Measurements from ENCODE around the gene SLC66A2. TPM values are rescaled to one million over a fixed set of nuclear protein-coding genes. Genes with fewer than 3 reads are reported as not detected.

SLC66A2 gene
- total RNA-seq, 1 donor from 2014 or later = 52.9 TPM

- H3K27me3 ChIP-seq = no peaks in the 10 kb centered on the region
- intact Hi-C loops (cut with DNase I) = no loop called here
These were observed 77.9 kb downstream of the SLC66A2 start for GRCh38 chr18:79873449-79874110.

DNA sequence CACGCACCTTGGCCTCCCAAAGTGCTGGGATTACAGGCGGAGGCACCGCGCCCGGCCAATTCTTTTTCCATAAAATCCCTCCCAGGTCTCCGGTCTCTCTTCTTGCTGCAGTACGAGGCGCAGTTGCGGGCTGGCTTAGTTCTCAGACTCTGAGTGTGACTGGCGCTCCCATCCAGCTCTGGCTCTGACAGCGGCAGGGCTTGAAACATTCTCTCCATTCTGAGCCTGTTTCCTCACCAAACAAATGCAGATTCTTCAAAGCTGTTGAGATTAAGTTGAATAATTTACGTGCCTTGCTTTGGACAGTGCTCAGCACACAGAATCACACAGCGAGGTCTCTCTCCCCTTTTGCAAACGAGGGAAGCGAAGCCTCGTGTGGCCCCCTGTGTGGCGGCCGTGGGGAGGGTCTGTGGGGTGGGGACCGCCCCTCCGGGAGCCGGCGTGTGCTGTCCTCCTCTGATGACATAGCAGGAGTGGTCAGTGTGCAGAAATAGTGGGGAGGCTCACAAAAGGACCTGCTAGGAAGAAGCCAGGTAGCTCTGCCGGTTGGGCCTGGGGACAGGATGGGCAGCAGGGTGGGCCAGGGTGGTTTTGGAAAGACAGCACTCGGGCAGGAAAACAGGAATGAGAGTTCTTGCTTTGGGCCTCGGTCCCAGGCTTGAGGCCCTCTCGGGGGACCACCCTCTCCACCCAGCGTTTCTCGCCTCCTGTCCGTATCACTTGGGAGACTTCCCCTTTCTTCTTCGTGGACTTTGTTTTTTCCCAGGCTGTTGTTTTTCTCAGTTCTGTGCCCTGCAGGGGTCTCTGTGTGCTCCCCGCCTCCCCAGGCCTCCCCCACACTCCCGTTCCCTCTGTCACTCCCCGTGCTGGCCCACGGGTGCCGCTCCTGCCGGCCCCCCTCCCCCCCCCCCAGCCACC lies 78.7 kb downstream of the SLC66A2 start:
- H3K27me3 ChIP-seq = no peaks in the 10 kb centered on the region
- peak in 1 of 2 donors; percentile 34 for DNase-seq (ENCODE audit: low spot score in 2 of 2)
- H3K36me3 ChIP-seq = no peaks in the 10 kb centered on the region
- intact Hi-C loops (cut with DNase I) = no loop called here
- H3K4me3 ChIP-seq = no peak overlapping the region
- no peaks in the 10 kb centered on the region for H3K9me3 ChIP-seq
- no peaks in the 10 kb centered on the region for H3K4me1 ChIP-seq
- no peak for TF ChIP-seq CTCF (IDR thresholded peaks at IDR 0.05)
- no peak overlapping the region for H3K27ac ChIP-seq

More at GRCh38 chr18:79873449-79874110, 77.9 kb downstream of the SLC66A2 start:
- Histone ChIP-seq H3K4me1 (no peaks in the 10 kb centered on the region), H3K36me3 (no peaks in the 10 kb centered on the region), H3K4me3 (no peak overlapping the region), H3K9me3 (no peaks in the 10 kb centered on the region), H3K27ac (no peak overlapping the region)
- no peak for TF ChIP-seq CTCF (IDR thresholded peaks at IDR 0.05)
- DNase-seq (ENCODE audit: low spot score in 2 of 2) = no peak

- no peaks in the 10 kb centered on the region for H3K27me3 ChIP-seq
- intact Hi-C loops (cut with DNase I) = no loop called here
- no peak overlapping the region for H3K4me3 ChIP-seq
- H3K27ac ChIP-seq = no peak overlapping the region
- no peaks in the 10 kb centered on the region for H3K36me3 ChIP-seq
- no peak for TF ChIP-seq CTCF (IDR thresholded peaks at IDR 0.05)
- no peaks in the 10 kb centered on the region for H3K9me3 ChIP-seq
- peak in 1 of 2 donors; percentile 50 for DNase-seq (ENCODE audit: low spot score in 2 of 2)
- H3K4me1 ChIP-seq = no peaks in the 10 kb centered on the region
These were observed 79.9 kb downstream of the SLC66A2 start for GRCh38 chr18:79871481-79872091.

DNA sequence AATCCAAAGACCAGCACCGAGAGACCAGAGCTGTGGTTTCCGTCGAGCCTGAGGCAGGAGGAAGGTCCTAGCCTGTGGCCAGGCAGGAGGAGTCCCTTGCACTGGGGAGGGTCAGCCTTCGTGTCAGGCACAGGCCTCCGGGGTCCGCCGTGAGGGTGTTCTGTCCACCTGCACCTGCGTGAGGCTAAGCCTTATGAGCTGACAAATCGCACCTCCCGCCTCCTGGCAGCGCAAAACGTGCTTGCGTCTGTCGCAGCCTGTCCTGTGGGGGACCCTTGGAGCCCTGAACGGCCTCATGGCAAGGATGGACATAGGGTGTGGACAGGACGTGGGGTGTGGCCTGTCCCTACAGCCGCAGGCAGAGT lies 80.4 kb downstream of the SLC66A2 start:
- Histone ChIP-seq H3K4me1 (no peaks in the 10 kb centered on the region), H3K36me3 (no peaks in the 10 kb centered on the region), H3K9me3 (no peaks in the 10 kb centered on the region), H3K27me3 (no peaks in the 10 kb centered on the region), H3K27ac (no peak overlapping the region), H3K4me3 (no peak overlapping the region)
- no peak for TF ChIP-seq CTCF (IDR thresholded peaks at IDR 0.05)
- intact Hi-C loops (cut with DNase I) = no loop called here
- peak in 1 of 2 donors; percentile 47 for DNase-seq (ENCODE audit: low spot score in 2 of 2)

DNA sequence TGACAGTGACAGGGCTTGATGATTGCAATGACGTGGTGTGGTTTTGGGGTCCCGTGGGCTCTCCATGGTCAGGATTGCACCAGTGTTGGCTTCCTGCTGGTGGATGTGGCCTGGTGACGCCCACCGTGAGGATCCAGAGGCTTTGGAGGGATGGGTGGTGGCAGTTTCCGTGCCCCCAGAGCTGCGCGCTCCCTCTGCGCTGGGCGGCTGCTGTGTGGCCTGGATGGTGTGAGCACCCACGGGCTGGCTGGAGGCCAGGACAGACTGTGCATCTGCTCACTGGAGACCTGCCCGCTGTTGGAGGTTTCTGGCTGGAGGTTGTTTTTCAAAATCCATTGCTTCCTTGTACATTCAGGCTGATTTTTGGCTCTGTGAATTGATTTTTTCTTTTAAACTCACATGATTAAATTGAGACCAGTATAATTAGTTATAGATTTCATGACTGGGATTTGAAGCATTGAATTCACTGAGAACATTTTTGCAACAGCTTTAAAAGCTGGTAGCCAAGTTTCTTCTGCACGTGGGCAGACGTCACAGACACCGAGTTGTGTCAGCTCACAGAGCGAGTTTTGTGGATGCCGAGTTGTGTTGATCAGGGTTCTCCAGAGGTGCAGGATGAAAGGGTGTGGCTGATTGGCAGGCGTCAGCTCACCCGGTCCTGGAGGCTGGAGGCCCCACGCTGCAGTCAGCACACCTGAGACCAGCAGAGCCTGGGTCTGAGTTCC lies 81.0 kb downstream of the SLC66A2 start:
- Histone ChIP-seq H3K9me3 (no peaks in the 10 kb centered on the region), H3K4me1 (no peaks in the 10 kb centered on the region), H3K4me3 (no peak overlapping the region), H3K36me3 (no peaks in the 10 kb centered on the region), H3K27me3 (no peaks in the 10 kb centered on the region), H3K27ac (no peak overlapping the region)
- intact Hi-C loops (cut with DNase I) = no loop called here
- DNase-seq (ENCODE audit: low spot score in 2 of 2) = peak in 1 of 2 donors; percentile 40
- TF ChIP-seq CTCF (IDR thresholded peaks at IDR 0.05) = no peak

Measured in ascending aorta (tissue), 2 donors.